Measurements from ENCODE around the gene TLL2.
"Not testable (repeated sequence)": the region's sequence is repeated elsewhere in the genome, so short reads cannot be mapped to it uniquely, and the experiment has no call there.

Gene TLL2

DNA sequence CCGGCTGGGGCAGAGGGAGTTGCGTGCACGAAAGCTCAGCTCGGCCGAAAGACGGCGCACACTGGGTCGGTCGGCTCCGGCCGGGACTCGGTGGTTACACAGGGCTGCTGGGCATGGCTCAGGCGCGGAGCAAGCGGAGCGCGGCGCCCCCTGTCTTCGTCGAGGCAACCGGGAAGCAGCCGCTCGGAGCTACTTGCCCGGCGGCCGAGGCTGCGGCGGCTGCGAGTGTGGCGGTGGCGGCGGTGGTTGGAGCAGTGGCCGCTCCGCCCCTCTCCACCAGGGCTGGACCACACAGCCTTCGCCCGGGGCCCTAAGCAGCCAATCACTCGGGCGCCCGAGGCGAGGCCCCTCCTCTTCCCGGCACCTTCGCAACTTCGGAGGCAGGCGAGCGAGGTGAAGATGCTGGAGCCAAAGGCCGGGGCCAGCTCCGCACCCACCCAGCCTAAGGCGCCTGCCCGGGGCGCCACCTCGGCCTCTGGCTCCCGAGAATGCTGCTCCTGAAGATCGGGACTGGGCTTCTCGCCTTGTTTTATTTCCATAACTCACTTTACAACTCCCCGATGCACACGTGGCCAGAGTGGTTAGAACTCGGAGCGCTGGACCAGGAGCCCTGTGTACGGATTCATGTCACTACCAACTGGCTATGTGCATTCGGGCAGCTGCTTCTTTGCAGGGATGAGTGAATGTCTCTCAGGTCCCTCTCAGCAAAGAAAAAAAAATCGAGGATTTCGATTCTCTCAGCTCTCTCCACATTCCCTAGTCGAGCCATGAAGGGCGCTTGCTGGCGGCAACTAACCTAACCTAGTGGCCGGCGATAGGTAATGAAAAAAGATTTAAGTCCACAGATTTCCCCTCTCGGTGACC, at the start of gene TLL2:
TSS of gene TLL2 (minus strand) at position 229 of the 864 bp plus-strand sequence. CDS start 241 bp downstream, outside the sequence.
- POLR2A ChIA-PET (ENCODE audit: low non-redundant PET), result no interaction called here
- TF ChIP-seq, protein P1, sequence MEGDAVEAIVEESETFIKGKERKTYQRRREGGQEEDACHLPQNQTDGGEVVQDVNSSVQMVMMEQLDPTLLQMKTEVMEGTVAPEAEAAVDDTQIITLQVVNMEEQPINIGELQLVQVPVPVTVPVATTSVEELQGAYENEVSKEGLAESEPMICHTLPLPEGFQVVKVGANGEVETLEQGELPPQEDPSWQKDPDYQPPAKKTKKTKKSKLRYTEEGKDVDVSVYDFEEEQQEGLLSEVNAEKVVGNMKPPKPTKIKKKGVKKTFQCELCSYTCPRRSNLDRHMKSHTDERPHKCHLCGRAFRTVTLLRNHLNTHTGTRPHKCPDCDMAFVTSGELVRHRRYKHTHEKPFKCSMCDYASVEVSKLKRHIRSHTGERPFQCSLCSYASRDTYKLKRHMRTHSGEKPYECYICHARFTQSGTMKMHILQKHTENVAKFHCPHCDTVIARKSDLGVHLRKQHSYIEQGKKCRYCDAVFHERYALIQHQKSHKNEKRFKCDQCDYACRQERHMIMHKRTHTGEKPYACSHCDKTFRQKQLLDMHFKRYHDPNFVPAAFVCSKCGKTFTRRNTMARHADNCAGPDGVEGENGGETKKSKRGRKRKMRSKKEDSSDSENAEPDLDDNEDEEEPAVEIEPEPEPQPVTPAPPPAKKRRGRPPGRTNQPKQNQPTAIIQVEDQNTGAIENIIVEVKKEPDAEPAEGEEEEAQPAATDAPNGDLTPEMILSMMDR (conservative IDR thresholded peaks at IDR 0.05; ENCODE audit: low read depth), result peak; percentile 61
- CTCF ChIA-PET, result interaction anchor here (0.6 to 5.7 kb wide), 28 partner anchors 9 to 1252 kb away, joined by 3 to 88 read pairs (median 4); no protein-coding TSS in a partner anchor
- peak; percentile 93 for DNase-seq (ENCODE audit: low spot score)
- no peak within 1 kb of the TSS for H3K27ac ChIP-seq

DNA sequence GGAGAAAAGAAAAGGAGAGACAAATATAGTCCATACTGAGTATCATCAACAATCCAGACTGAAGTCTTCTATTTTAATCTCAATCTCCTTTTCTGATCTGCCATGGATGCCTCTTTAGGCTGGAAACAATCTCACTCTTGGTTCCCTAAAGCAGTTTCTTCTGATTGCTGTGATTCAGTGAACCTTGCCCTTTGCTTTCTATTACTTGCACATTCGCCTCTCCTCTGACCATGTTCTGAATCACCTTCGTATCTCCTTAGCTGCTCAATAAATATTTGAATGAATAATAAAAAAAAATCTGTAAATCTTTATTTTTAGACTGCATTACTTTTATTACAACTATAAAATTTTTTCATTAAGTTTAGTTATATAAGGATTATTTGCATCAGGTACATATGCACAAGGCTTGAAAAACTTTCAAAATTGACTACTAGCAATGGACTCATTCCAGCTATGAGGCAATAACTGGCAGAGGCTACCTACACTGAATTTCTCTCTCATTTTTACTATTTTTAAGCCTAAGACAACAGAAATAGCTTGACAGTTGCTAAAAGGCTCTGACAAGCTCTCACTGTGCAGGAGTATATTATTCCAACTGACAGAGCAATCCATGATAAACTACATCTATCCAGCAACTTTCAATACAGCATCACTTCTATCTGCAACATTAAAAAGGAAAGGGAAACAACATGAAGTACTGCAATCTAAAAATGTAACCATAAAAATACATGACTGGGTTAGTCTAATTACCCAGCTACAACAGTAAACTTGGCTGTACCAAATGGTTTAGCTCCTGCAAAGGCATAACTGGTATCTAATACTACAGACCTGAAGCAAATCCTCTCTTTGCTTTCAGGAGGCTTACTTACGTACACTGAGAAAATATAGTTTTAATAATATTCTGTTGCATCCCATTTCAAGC, 47.5 kb upstream of the TLL2 start:
- DNase-seq (ENCODE audit: low spot score), result no peak
- CTCF ChIA-PET, result interaction anchor here (0.6 to 0.7 kb wide), 3 partner anchors 48 to 1782 kb away, joined by 3 to 4 read pairs (median 4); partner anchors contain the start of gene TLL2
- TF ChIP-seq, protein P1 (conservative IDR thresholded peaks at IDR 0.05; ENCODE audit: low read depth), result no peak
- POLR2A ChIA-PET (ENCODE audit: low non-redundant PET), result no interaction called here
- H3K27ac ChIP-seq, result no peak overlapping the region

DNA sequence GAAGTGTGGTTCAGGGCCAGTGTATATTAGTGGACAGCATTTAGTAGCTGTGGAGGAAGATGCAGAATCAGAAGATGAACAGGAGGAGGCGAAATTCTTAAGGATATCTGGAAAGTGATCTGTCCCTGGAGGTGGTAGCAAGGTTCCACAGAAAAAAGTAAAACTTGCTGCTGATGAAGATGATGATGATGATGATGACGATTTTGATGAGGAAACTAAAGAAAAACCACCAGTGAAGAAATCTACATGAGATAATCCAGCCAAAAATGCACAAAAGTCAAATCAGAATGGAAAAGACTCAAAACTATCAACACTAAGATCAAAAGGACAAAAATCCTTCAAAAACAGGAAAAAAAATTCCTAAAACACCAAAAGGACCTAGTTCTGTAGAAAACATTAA, 46.8 kb upstream of the TLL2 start:
- no peak for DNase-seq (ENCODE audit: low spot score)
- no peak overlapping the region for H3K27ac ChIP-seq
- POLR2A ChIA-PET (ENCODE audit: low non-redundant PET), result no interaction called here
- CTCF ChIA-PET, result interaction anchor here (0.7 kb wide), 1 partner anchor 88 kb away, joined by 3 read pairs; no protein-coding TSS in a partner anchor
- TF ChIP-seq, protein P1 (conservative IDR thresholded peaks at IDR 0.05; ENCODE audit: low read depth), result no peak

DNA sequence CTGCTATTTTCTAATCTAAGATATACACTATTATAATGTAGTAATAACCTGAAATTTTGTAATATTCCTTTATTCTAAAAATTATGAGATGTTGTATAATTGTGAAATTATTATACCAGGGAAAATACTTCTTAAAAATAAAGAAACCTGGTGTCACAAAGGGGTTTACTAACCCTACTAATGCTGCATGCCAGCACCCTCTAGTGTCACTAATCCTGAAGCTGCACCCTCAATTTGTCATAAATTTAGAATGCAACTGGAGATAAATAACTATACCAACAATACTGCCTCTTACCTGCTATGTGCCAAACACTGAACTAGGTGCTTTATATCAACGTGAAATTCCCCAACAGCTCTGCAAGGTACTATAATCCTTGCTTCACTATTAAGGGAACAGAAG, 42.3 kb upstream of the TLL2 start:
- TF ChIP-seq, protein P1 (conservative IDR thresholded peaks at IDR 0.05; ENCODE audit: low read depth), result peak; percentile 24; the same call in 1 of the 2 replicates
- CTCF ChIA-PET, result interaction anchor here (1.0 to 2.1 kb wide), 3 partner anchors 28 to 186 kb away, joined by 4 to 7 read pairs (median 4); no protein-coding TSS in a partner anchor
- no peak overlapping the region for H3K27ac ChIP-seq
- POLR2A ChIA-PET (ENCODE audit: low non-redundant PET), result no interaction called here
- DNase-seq (ENCODE audit: low spot score), result peak; percentile 8

DNA sequence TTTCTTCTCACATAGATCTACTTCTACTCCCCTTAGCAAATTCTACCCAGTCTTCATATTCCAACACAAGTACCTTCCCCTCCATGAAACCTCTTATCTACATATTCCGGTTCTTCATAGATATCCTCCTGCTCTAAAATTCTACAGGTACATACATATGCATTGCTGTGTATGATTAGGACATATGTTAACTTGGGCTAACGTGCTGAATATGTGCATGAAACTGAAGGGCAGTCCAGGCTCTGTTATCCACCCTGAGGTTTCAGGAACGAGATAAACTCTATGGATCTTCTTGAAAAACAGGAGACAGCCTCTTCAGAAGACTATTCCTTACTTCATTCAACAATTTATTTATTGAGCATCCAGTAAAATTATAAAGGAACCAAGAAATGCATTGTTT, 41.6 kb upstream of the TLL2 start:
- TF ChIP-seq, protein P1 (conservative IDR thresholded peaks at IDR 0.05; ENCODE audit: low read depth), result no peak
- CTCF ChIA-PET, result interaction anchor here (0.6 to 2.1 kb wide), 4 partner anchors 27 to 285 kb away, joined by 4 to 7 read pairs (median 4); no protein-coding TSS in a partner anchor
- no peak for DNase-seq (ENCODE audit: low spot score)

DNA sequence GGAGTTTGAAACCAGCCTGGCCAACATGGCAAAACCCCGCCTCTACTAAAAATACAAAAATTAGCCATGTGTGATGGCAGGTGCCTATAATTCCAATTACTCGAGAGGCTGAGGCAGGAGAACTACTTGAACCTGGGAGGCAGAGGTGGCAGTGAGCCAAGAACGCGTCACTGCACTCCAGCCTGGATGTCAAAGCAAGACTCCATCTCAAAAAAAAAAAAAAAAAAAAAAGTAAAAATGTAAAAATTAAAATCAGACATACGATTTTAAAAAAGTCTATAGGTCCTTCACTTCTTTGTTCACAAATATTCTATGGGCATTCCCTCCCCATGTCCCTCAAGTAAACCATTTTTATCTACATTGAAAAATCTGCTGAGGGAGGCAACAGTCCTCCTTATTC, 34.9 kb upstream of the TLL2 start:
- TF ChIP-seq, protein P1 (conservative IDR thresholded peaks at IDR 0.05; ENCODE audit: low read depth), result no peak
- H3K27ac ChIP-seq, result no peak overlapping the region
- ChIA-PET CTCF (no interaction called here), POLR2A (ENCODE audit: low non-redundant PET) (interaction anchor here (0.7 kb wide), 1 partner anchor 311 kb away, joined by 11 read pairs; no protein-coding TSS in a partner anchor)
- no peak for DNase-seq (ENCODE audit: low spot score)

More for the DNA sequence above, 41.6 kb upstream of the TLL2 start:
- H3K27ac ChIP-seq, result no peak overlapping the region
- POLR2A ChIA-PET (ENCODE audit: low non-redundant PET), result no interaction called here

DNA sequence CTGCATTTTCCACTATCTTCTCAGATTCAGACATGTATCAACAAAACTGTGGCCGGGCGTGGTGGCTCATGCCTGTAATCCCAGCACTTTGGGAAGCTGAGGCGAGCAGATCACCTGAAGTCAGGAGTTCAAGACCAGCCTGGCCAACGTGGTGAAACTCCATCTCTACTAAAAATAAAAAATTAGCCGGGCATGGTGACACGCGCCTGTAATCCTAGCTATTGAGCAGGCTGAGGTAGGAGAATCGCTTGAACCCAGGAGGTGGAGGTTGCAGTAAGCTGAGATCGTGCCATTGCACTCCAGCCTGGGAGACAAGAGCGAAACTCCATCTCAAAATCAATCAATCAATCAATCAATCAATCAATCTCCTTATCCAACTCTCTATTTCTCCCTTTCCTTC, 31.8 kb upstream of the TLL2 start:
- POLR2A ChIA-PET (ENCODE audit: low non-redundant PET); H3K27ac ChIP-seq: not testable (repeated sequence)
- CTCF ChIA-PET, result interaction anchor here (0.6 to 1.5 kb wide), 2 partner anchors 13 to 1881 kb away, joined by 3 to 5 read pairs; no protein-coding TSS in a partner anchor

More for the DNA sequence above, 31.8 kb upstream of the TLL2 start:
- DNase-seq (ENCODE audit: low spot score), result not testable (repeated sequence)
